ENCODE measurements around the gene ZNF580. TPM values are rescaled to one million over a fixed set of nuclear protein-coding genes. Genes with fewer than 3 reads are reported as not detected.

Gene ZNF580
- total and polyA plus RNA-seq, 9 of the 15 experiments (the other 6 are each of a cell fraction or from before 2014, with no cell fraction given): 2.3 to 47.4 (median 6.0) TPM

DNA sequence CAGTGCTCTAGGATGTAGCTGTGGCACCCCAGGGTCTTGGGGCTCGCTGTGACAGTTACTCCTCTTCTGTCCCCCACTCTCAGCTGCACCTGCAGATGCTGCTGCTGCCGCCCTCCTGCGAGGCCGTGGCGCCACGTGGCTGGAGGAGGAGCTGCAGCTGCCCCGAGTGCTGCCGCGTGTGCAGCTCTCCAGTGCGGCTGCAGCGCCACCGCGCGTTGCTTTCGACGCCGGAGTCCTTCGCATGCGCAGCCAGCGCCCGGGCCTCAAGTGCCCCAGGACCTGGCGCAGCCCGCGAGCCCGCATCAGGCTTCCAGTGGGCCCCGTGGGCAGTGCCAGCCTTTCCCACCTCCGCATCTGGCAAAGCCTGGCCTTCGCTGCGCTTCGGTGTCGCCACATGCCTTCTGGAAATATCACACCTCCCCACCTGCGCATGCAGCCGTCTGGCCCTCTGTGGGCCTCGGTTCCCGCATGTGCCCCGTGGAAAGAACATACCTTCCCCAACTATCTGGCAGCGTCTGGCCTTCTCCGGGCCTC is 692 bp upstream of the ZNF580 start (continued):
- TF ChIP-seq KLF1 (tag; IDR thresholded peaks at IDR 0.05): 0 out of 2 replicates have a peak, but pooled peaks have one; percentile 22
- TF ChIP-seq, protein P1, sequence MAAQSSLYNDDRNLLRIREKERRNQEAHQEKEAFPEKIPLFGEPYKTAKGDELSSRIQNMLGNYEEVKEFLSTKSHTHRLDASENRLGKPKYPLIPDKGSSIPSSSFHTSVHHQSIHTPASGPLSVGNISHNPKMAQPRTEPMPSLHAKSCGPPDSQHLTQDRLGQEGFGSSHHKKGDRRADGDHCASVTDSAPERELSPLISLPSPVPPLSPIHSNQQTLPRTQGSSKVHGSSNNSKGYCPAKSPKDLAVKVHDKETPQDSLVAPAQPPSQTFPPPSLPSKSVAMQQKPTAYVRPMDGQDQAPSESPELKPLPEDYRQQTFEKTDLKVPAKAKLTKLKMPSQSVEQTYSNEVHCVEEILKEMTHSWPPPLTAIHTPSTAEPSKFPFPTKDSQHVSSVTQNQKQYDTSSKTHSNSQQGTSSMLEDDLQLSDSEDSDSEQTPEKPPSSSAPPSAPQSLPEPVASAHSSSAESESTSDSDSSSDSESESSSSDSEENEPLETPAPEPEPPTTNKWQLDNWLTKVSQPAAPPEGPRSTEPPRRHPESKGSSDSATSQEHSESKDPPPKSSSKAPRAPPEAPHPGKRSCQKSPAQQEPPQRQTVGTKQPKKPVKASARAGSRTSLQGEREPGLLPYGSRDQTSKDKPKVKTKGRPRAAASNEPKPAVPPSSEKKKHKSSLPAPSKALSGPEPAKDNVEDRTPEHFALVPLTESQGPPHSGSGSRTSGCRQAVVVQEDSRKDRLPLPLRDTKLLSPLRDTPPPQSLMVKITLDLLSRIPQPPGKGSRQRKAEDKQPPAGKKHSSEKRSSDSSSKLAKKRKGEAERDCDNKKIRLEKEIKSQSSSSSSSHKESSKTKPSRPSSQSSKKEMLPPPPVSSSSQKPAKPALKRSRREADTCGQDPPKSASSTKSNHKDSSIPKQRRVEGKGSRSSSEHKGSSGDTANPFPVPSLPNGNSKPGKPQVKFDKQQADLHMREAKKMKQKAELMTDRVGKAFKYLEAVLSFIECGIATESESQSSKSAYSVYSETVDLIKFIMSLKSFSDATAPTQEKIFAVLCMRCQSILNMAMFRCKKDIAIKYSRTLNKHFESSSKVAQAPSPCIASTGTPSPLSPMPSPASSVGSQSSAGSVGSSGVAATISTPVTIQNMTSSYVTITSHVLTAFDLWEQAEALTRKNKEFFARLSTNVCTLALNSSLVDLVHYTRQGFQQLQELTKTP (IDR thresholded peaks at IDR 0.05; ENCODE audit: low read depth in 1 of 2, partially characterized antibody in 2 of 2): no peak
- peak; percentile 52 for TF ChIP-seq KDM5B (IDR thresholded peaks at IDR 0.05; ENCODE audit: insufficient replicate concordance, low read depth, low read length)
- no peak for TF ChIP-seq ZNF239 (CRISPR knock-in tag; IDR thresholded peaks at IDR 0.05)
- TF ChIP-seq CTBP1 (IDR thresholded peaks at IDR 0.05; ENCODE audit: borderline replicate concordance): peak; percentile 47; the same call in 1 of the 2 replicates
- no peak for TF ChIP-seq NCOA6 (IDR thresholded peaks at IDR 0.05)
- TF ChIP-seq IFI16 (CRISPR knock-in tag; IDR thresholded peaks at IDR 0.05): 0 out of 2 replicates have a peak, but pooled peaks have one; percentile 64
- no peak for TF ChIP-seq MCM5 (IDR thresholded peaks at IDR 0.05; ENCODE audit: low read depth)
- peak; percentile 71 for TF ChIP-seq ZNF121 (CRISPR knock-in tag; conservative IDR thresholded peaks at IDR 0.05)
- no peak for TF ChIP-seq ZNF518B (CRISPR knock-in tag; IDR thresholded peaks at IDR 0.05)
- TF ChIP-seq, protein P2, sequence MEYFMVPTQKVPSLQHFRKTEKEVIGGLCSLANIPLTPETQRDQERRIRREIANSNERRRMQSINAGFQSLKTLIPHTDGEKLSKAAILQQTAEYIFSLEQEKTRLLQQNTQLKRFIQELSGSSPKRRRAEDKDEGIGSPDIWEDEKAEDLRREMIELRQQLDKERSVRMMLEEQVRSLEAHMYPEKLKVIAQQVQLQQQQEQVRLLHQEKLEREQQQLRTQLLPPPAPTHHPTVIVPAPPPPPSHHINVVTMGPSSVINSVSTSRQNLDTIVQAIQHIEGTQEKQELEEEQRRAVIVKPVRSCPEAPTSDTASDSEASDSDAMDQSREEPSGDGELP (CRISPR knock-in tag; IDR thresholded peaks at IDR 0.05; ENCODE audit: borderline replicate concordance): peak; percentile 94
- no peak for TF ChIP-seq POLR2A (conservative IDR thresholded peaks at IDR 0.05)
- TF ChIP-seq KHSRP (IDR thresholded peaks at IDR 0.05): no peak
- TF ChIP-seq, protein P3, sequence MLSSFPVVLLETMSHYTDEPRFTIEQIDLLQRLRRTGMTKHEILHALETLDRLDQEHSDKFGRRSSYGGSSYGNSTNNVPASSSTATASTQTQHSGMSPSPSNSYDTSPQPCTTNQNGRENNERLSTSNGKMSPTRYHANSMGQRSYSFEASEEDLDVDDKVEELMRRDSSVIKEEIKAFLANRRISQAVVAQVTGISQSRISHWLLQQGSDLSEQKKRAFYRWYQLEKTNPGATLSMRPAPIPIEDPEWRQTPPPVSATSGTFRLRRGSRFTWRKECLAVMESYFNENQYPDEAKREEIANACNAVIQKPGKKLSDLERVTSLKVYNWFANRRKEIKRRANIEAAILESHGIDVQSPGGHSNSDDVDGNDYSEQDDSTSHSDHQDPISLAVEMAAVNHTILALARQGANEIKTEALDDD (IDR thresholded peaks at IDR 0.05): no peak
- TF ChIP-seq PRMT5 (CRISPR knock-in tag; IDR thresholded peaks at IDR 0.05): peak; percentile 91
- no peak for TF ChIP-seq MAFF (IDR thresholded peaks at IDR 0.05; ENCODE audit: low read length)
- TF ChIP-seq SIN3B (IDR thresholded peaks at IDR 0.05; ENCODE audit: low read depth): no peak
- TF ChIP-seq SMAD3 (CRISPR knock-in tag; conservative IDR thresholded peaks at IDR 0.05): peak; percentile 49; the same call in 1 of the 2 replicates
- TF ChIP-seq SRSF1 (IDR thresholded peaks at IDR 0.05; ENCODE audit: low read depth, low read length): no peak
- no peak for TF ChIP-seq STAT5A (IDR thresholded peaks at IDR 0.05; ENCODE audit: borderline replicate concordance, low read length)
- TF ChIP-seq TCF7L2 (IDR thresholded peaks at IDR 0.05; ENCODE audit: low read depth, low read length): no peak
- no peak for TF ChIP-seq ZBTB8A (IDR thresholded peaks at IDR 0.05; ENCODE audit: partially characterized antibody)
